ENCODE data around the gene PARP8.
"Not testable (repeated sequence)": the region's sequence is repeated elsewhere in the genome, so short reads cannot be mapped to it uniquely, and the experiment has no call there.

DNA sequence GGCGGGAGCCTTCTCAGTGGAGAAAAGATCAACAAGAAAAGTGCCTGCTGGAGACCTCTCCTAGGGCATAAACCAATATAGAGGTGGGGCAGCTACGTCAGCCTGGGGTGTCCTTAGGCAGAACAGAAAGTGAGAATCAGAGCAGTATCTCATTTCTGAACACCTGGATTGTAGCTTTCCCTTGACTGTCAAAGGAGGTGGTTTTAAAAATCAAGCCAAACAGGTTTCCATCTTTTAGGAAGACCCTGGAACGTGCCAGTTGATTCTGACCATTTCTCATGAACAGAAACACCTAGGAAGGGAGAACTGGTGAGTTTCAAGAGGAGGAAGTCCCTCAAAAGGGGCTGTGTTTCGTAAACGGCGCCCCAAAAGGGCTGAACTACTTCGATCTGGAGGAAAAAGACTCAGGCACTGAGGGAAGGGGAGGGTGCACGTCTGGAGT lies 655 bp upstream of the PARP8 start:
- TF ChIP-seq, protein P1, sequence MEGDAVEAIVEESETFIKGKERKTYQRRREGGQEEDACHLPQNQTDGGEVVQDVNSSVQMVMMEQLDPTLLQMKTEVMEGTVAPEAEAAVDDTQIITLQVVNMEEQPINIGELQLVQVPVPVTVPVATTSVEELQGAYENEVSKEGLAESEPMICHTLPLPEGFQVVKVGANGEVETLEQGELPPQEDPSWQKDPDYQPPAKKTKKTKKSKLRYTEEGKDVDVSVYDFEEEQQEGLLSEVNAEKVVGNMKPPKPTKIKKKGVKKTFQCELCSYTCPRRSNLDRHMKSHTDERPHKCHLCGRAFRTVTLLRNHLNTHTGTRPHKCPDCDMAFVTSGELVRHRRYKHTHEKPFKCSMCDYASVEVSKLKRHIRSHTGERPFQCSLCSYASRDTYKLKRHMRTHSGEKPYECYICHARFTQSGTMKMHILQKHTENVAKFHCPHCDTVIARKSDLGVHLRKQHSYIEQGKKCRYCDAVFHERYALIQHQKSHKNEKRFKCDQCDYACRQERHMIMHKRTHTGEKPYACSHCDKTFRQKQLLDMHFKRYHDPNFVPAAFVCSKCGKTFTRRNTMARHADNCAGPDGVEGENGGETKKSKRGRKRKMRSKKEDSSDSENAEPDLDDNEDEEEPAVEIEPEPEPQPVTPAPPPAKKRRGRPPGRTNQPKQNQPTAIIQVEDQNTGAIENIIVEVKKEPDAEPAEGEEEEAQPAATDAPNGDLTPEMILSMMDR (IDR thresholded peaks at IDR 0.05 in 8 of 11, conservative IDR thresholded peaks at IDR 0.05 in 3 of 11), result not testable (repeated sequence)
- TF ChIP-seq POLR2A (IDR thresholded peaks at IDR 0.05) (peak in 1 of 3 donors; percentile 28), POLR2AphosphoS5 (IDR thresholded peaks at IDR 0.05) (peak in 1 of 3 donors; percentile 86)

All from spleen (tissue), 7 donors.